MM.1S (cell line): ENCODE measurements around the gene RPTOR.

ENCODE experiments used
- CTCF ChIP-seq: fragments of 300-600 bp; sonication (generic); IDR thresholded peaks from 2 replicates; pipeline ENCODE4 v1.5.1; 2016; ENCODE audit warnings: antibody characterized with exemption, low read length, mixed read lengths
- EZH2phosphoT487 ChIP-seq: fragments of 300-600 bp; sonication (generic); IDR thresholded peaks from 2 replicates; pipeline ENCODE4 v1.6.1; 2018; ENCODE audit warnings: antibody characterized with exemption, low read length

GRCh38 chr17:81010935-81011334, 466.3 kb downstream of the RPTOR start:
- TF ChIP-seq CTCF (no peak), EZH2phosphoT487 (no peak)
